ENCODE data around the gene LBHD1. TPM values are rescaled to one million over a fixed set of nuclear protein-coding genes. Genes with fewer than 3 reads are reported as not detected.

Gene LBHD1
- total RNA-seq, 1 experiment from 2014 or later: 7.8 TPM

DNA sequence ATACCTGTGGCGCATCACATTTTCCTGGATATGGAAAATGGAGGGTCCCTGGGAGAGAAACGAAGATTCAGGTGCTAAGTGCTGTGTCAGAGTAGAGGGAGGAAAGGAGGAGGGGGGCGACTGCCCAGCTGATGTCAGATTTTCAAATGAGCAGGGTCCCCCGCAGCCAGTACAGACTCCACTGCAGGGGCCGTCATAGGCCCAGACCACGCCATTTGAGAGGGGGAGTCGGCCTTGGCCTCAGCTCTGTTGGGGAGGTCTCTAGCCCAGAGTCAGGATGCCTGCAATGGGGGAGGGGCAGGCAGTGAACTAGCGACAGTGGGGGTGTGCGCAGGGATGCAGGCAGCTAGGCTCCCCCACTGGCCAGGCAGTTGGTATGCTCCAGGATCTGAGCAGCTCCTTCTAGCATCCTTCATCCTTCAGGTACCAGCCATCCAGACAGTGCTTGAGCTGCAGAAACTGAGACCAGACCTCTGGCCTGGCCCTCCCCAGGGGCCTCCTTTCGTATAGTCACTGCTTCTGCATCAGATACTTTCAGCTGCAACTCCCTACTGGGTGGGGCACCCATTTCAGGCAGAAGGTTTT is 35.3 kb upstream of the LBHD1 start, which contains the start of the genes BSCL2 and GNG3:
Gene BSCL2, minus strand, starts transcription at position 148 of the 585 bp plus-strand sequence. CDS start 229 bp downstream, outside the sequence.
Gene GNG3, plus strand, starts transcription at position 400 of the 585 bp plus-strand sequence. CDS start 620 bp downstream, outside the sequence.
- no peak for TF ChIP-seq EZH2 (IDR thresholded peaks at IDR 0.05; ENCODE audit: borderline replicate concordance, low read depth, low read length, poor library complexity, severe bottlenecking)
- no peak for TF ChIP-seq CTCF (conservative IDR thresholded peaks at IDR 0.05; ENCODE audit: low read depth, low read length)
- no peaks in the 10 kb centered on the region for H3K9me3 ChIP-seq (ENCODE audit: low read depth, low read length, poor library complexity, severe bottlenecking)
- peak; percentile 64 for DNase-seq (ENCODE audit: low spot score)
- H3K4me3 ChIP-seq (ENCODE audit: low read depth, low read length, poor library complexity, severe bottlenecking): peak within 1 kb of the TSS; percentile 65
- BruUV-seq (replicated peaks): no TSS peak
- no peaks in the 10 kb centered on the region for H3K27me3 ChIP-seq (replicated peaks; ENCODE audit: insufficient read depth, low read depth, low read length, poor library complexity)
- peak within 1 kb of the TSS; percentile 96 for H3K27ac ChIP-seq (ENCODE audit: low read depth, low read length, poor library complexity, severe bottlenecking)
- ChIA-PET POLR2A (ENCODE audit: low non-redundant PET) (no interaction called here), CTCF (interaction anchor here (0.6 kb wide), 1 partner anchor 9 kb away, joined by 5 read pairs; no protein-coding TSS in a partner anchor)
- intact Hi-C loops (cut with micrococcal nuclease; ENCODE audit: unreplicated experiment): loop anchor here (5.0 kb wide), 2 partner anchors 115 to 310 kb away; partner anchors contain the start of gene TUT1
- H3K36me3 ChIP-seq (ENCODE audit: insufficient read depth, low read length, poor library complexity, severe bottlenecking): peaks cover 21% of the 10 kb centered on the region
- H3K4me1 ChIP-seq (ENCODE audit: insufficient read depth, low read length, poor library complexity, severe bottlenecking): peaks cover 38% of the 10 kb centered on the region

DNA sequence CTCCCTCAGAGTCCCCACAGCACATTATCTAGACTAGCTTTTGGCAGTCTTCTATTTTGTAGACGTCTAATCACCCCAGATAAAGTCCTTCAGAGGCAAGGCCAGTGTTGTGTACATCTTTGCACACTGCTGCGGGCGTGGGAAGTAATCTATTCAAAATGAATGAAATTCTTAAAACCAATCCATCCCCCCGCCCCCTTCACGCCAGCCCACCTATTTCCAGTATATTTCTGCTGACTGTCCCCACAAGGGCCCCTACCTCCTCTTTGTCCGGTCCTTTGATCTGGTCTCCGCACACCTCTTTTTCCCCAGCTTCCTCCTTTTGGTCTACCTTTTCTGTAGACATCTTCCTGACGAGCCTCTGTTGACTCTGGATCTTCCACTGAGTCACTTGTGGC is 34.8 kb upstream of the LBHD1 start:
- no peak for TF ChIP-seq CTCF (conservative IDR thresholded peaks at IDR 0.05; ENCODE audit: low read depth, low read length)
- TF ChIP-seq EZH2 (IDR thresholded peaks at IDR 0.05; ENCODE audit: borderline replicate concordance, low read depth, low read length, poor library complexity, severe bottlenecking): no peak
- Histone ChIP-seq H3K4me3 (ENCODE audit: low read depth, low read length, poor library complexity, severe bottlenecking) (peak overlapping the region; percentile 65), H3K27ac (ENCODE audit: low read depth, low read length, poor library complexity, severe bottlenecking) (peak overlapping the region; percentile 75), H3K9me3 (ENCODE audit: low read depth, low read length, poor library complexity, severe bottlenecking) (no peaks in the 10 kb centered on the region), H3K36me3 (ENCODE audit: insufficient read depth, low read length, poor library complexity, severe bottlenecking) (peaks cover 18% of the 10 kb centered on the region), H3K4me1 (ENCODE audit: insufficient read depth, low read length, poor library complexity, severe bottlenecking) (peaks cover 38% of the 10 kb centered on the region), H3K27me3 (replicated peaks; ENCODE audit: insufficient read depth, low read depth, low read length, poor library complexity) (no peaks in the 10 kb centered on the region)
- BruUV-seq (replicated peaks): no TSS peak
- CTCF ChIA-PET: interaction anchor here (0.6 to 0.7 kb wide), 2 partner anchors 63 to 371 kb away, joined by 8 to 9 read pairs; no protein-coding TSS in a partner anchor
- no peak for DNase-seq (ENCODE audit: low spot score)
- intact Hi-C loops (cut with micrococcal nuclease; ENCODE audit: unreplicated experiment): loop anchor here (5.0 kb wide), 2 partner anchors 115 to 310 kb away; partner anchors contain the start of gene TUT1
- POLR2A ChIA-PET (ENCODE audit: low non-redundant PET): interaction anchor here (1.6 kb wide), 1 partner anchor 42 kb away, joined by 5 read pairs; the partner anchor contains the start of genes C11orf98 and CSKMT

- peak; percentile 99 for DNase-seq (ENCODE audit: low spot score)
- H3K4me1 ChIP-seq (ENCODE audit: insufficient read depth, low read length, poor library complexity, severe bottlenecking): peaks cover 38% of the 10 kb centered on the region
- intact Hi-C loops (cut with micrococcal nuclease; ENCODE audit: unreplicated experiment): loop anchor here (5.0 kb wide), 2 partner anchors 114 to 309 kb away; partner anchors contain the start of gene TUT1
- no peaks in the 10 kb centered on the region for H3K27me3 ChIP-seq (replicated peaks; ENCODE audit: insufficient read depth, low read depth, low read length, poor library complexity)
- TF ChIP-seq EZH2 (IDR thresholded peaks at IDR 0.05; ENCODE audit: borderline replicate concordance, low read depth, low read length, poor library complexity, severe bottlenecking) (no peak), CTCF (conservative IDR thresholded peaks at IDR 0.05; ENCODE audit: low read depth, low read length) (no peak)
- peak overlapping the region; percentile 75 for H3K27ac ChIP-seq (ENCODE audit: low read depth, low read length, poor library complexity, severe bottlenecking)
- ChIA-PET CTCF (interaction anchor here (0.5 to 0.7 kb wide), 4 partner anchors 9 to 371 kb away, joined by 3 to 9 read pairs (median 8); no protein-coding TSS in a partner anchor), POLR2A (ENCODE audit: low non-redundant PET) (interaction anchor here (1.6 kb wide), 1 partner anchor 41 kb away, joined by 5 read pairs; the partner anchor contains the start of genes C11orf98 and CSKMT)
- H3K36me3 ChIP-seq (ENCODE audit: insufficient read depth, low read length, poor library complexity, severe bottlenecking): peaks cover 18% of the 10 kb centered on the region
- H3K4me3 ChIP-seq (ENCODE audit: low read depth, low read length, poor library complexity, severe bottlenecking): peak overlapping the region; percentile 65
- BruUV-seq (replicated peaks): TSS peak; percentile 24
- H3K9me3 ChIP-seq (ENCODE audit: low read depth, low read length, poor library complexity, severe bottlenecking): no peaks in the 10 kb centered on the region
Measured at GRCh38 chr11:62705880-62706849, 34.1 kb upstream of the LBHD1 start.
